ENCODE results near the gene FAM90A26. TPM values are rescaled to one million over a fixed set of nuclear protein-coding genes. Genes with fewer than 3 reads are reported as not detected.
"Not testable (repeated sequence)": the region's sequence is repeated elsewhere in the genome, so short reads cannot be mapped to it uniquely, and the experiment has no call there.

The FAM90A26 gene
- total RNA-seq, 2 experiments from 2014 or later, result not detected

- H3K36me3 Mint-ChIP-seq (ENCODE audit: low read depth); H3K4me3 Mint-ChIP-seq; H3K27me3 Mint-ChIP-seq (ENCODE audit: low read depth); DNase-seq; H3K4me1 Mint-ChIP-seq (ENCODE audit: low read depth); ATAC-seq; CTCF ChIA-PET; H3K9me3 Mint-ChIP-seq (ENCODE audit: insufficient read depth); H3K27ac Mint-ChIP-seq; POLR2A ChIA-PET: not testable (repeated sequence)
Measured at GRCh38 chr4:9147368-9147767, 22.8 kb upstream of the FAM90A26 start.

- H3K27me3 Mint-ChIP-seq (ENCODE audit: low read depth); ATAC-seq; H3K27ac Mint-ChIP-seq; H3K36me3 Mint-ChIP-seq (ENCODE audit: low read depth); H3K9me3 Mint-ChIP-seq (ENCODE audit: insufficient read depth); H3K4me3 Mint-ChIP-seq; DNase-seq; H3K4me1 Mint-ChIP-seq (ENCODE audit: low read depth); CTCF ChIA-PET; POLR2A ChIA-PET: not testable (repeated sequence)
Measured at GRCh38 chr4:9148611-9149409, 21.4 kb upstream of the FAM90A26 start.

GRCh38 chr4:9151809-9152179 lies 18.4 kb upstream of the FAM90A26 start:
- ATAC-seq; H3K9me3 Mint-ChIP-seq (ENCODE audit: insufficient read depth); DNase-seq; CTCF ChIA-PET; POLR2A ChIA-PET; H3K36me3 Mint-ChIP-seq (ENCODE audit: low read depth); H3K27me3 Mint-ChIP-seq (ENCODE audit: low read depth): not testable (repeated sequence)
- Mint-ChIP-seq H3K4me3 (peak overlapping the region; percentile 88), H3K4me1 (ENCODE audit: low read depth) (peaks cover 14% of the 10 kb centered on the region), H3K27ac (peak overlapping the region; percentile 100)

- H3K4me1 Mint-ChIP-seq (ENCODE audit: low read depth), result peaks cover 14% of the 10 kb centered on the region
- CTCF ChIA-PET, result not testable (repeated sequence)
Measured at GRCh38 chr4:9152180-9153007, 17.8 kb upstream of the FAM90A26 start.

GRCh38 chr4:9153008-9153570 lies 17.1 kb upstream of the FAM90A26 start:
- POLR2A ChIA-PET; H3K9me3 Mint-ChIP-seq (ENCODE audit: insufficient read depth): not testable (repeated sequence)

More at GRCh38 chr4:9152180-9153007, 17.8 kb upstream of the FAM90A26 start:
- H3K36me3 Mint-ChIP-seq (ENCODE audit: low read depth); H3K9me3 Mint-ChIP-seq (ENCODE audit: insufficient read depth); POLR2A ChIA-PET; H3K27me3 Mint-ChIP-seq (ENCODE audit: low read depth): not testable (repeated sequence)
- peak overlapping the region; percentile 88 for H3K4me3 Mint-ChIP-seq
- peak overlapping the region; percentile 100 for H3K27ac Mint-ChIP-seq
- peak; percentile 96 for DNase-seq
- peak; percentile 79 for ATAC-seq

GRCh38 chr4:9153571-9154157 lies 16.5 kb upstream of the FAM90A26 start:
- Mint-ChIP-seq H3K4me1 (ENCODE audit: low read depth) (peaks cover 14% of the 10 kb centered on the region), H3K27ac (peak overlapping the region; percentile 69), H3K4me3 (peak overlapping the region; percentile 88)
- H3K36me3 Mint-ChIP-seq (ENCODE audit: low read depth); POLR2A ChIA-PET; H3K27me3 Mint-ChIP-seq (ENCODE audit: low read depth); H3K9me3 Mint-ChIP-seq (ENCODE audit: insufficient read depth); CTCF ChIA-PET; ATAC-seq: not testable (repeated sequence)
- DNase-seq, result peak; percentile 22

More at GRCh38 chr4:9153008-9153570, 17.1 kb upstream of the FAM90A26 start:
- DNase-seq (peak; percentile 96), ATAC-seq (peak; percentile 99)
- H3K27ac Mint-ChIP-seq, result peak overlapping the region; percentile 100
- peaks cover 14% of the 10 kb centered on the region for H3K4me1 Mint-ChIP-seq (ENCODE audit: low read depth)
- H3K4me3 Mint-ChIP-seq, result peak overlapping the region; percentile 88
- CTCF ChIA-PET; H3K36me3 Mint-ChIP-seq (ENCODE audit: low read depth); H3K27me3 Mint-ChIP-seq (ENCODE audit: low read depth): not testable (repeated sequence)

- H3K4me1 Mint-ChIP-seq (ENCODE audit: low read depth), result peaks cover 14% of the 10 kb centered on the region
- CTCF ChIA-PET; ATAC-seq; POLR2A ChIA-PET; H3K27ac Mint-ChIP-seq; H3K27me3 Mint-ChIP-seq (ENCODE audit: low read depth); H3K36me3 Mint-ChIP-seq (ENCODE audit: low read depth); H3K9me3 Mint-ChIP-seq (ENCODE audit: insufficient read depth); DNase-seq; H3K4me3 Mint-ChIP-seq: not testable (repeated sequence)
Measured at GRCh38 chr4:9155101-9155886, 14.9 kb upstream of the FAM90A26 start.

- ATAC-seq; H3K4me3 Mint-ChIP-seq; POLR2A ChIA-PET; H3K9me3 Mint-ChIP-seq (ENCODE audit: insufficient read depth); H3K36me3 Mint-ChIP-seq (ENCODE audit: low read depth); CTCF ChIA-PET; H3K27ac Mint-ChIP-seq; H3K27me3 Mint-ChIP-seq (ENCODE audit: low read depth): not testable (repeated sequence)
- peaks cover 10% of the 10 kb centered on the region for H3K4me1 Mint-ChIP-seq (ENCODE audit: low read depth)
- DNase-seq, result peak; percentile 32
Measured at GRCh38 chr4:9158392-9158791, 11.8 kb upstream of the FAM90A26 start.

- not testable (repeated sequence) for H3K36me3 Mint-ChIP-seq (ENCODE audit: low read depth)
Measured at GRCh38 chr4:9160046-9160445, 10.2 kb upstream of the FAM90A26 start.

GRCh38 chr4:9165990-9166389 lies 4.2 kb upstream of the FAM90A26 start:
- H3K4me1 Mint-ChIP-seq (ENCODE audit: low read depth); ATAC-seq; H3K27ac Mint-ChIP-seq: not testable (repeated sequence)

More at GRCh38 chr4:9160046-9160445, 10.2 kb upstream of the FAM90A26 start:
- POLR2A ChIA-PET; DNase-seq; H3K4me1 Mint-ChIP-seq (ENCODE audit: low read depth); H3K9me3 Mint-ChIP-seq (ENCODE audit: insufficient read depth); ATAC-seq; H3K4me3 Mint-ChIP-seq; H3K27me3 Mint-ChIP-seq (ENCODE audit: low read depth); CTCF ChIA-PET; H3K27ac Mint-ChIP-seq: not testable (repeated sequence)

GRCh38 chr4:9210357-9210756 lies 40.1 kb downstream of the FAM90A26 start, which contains the start of gene USP17L10:
Gene USP17L10, plus strand, starts transcription at chr4:9210657. Its CDS starts 0 bp downstream, at chr4:9210657.
- H3K4me3 Mint-ChIP-seq, ATAC-seq, CTCF ChIA-PET: not testable (repeated sequence)

More at GRCh38 chr4:9165990-9166389, 4.2 kb upstream of the FAM90A26 start:
- CTCF ChIA-PET; POLR2A ChIA-PET; H3K9me3 Mint-ChIP-seq (ENCODE audit: insufficient read depth); H3K4me3 Mint-ChIP-seq; H3K36me3 Mint-ChIP-seq (ENCODE audit: low read depth); DNase-seq; H3K27me3 Mint-ChIP-seq (ENCODE audit: low read depth): not testable (repeated sequence)

More at GRCh38 chr4:9210357-9210756, 40.1 kb downstream of the FAM90A26 start, which contains the start of gene USP17L10:
- H3K27ac Mint-ChIP-seq; H3K9me3 Mint-ChIP-seq (ENCODE audit: insufficient read depth); DNase-seq; H3K27me3 Mint-ChIP-seq (ENCODE audit: low read depth); H3K4me1 Mint-ChIP-seq (ENCODE audit: low read depth); H3K36me3 Mint-ChIP-seq (ENCODE audit: low read depth); POLR2A ChIA-PET: not testable (repeated sequence)
